ENCODE results near the gene KLK2. TPM values are rescaled to one million over a fixed set of nuclear protein-coding genes. Genes with fewer than 3 reads are reported as not detected.
"Not testable (repeated sequence)": the region's sequence is repeated elsewhere in the genome, so short reads cannot be mapped to it uniquely, and the experiment has no call there.

Gene KLK2
- total RNA-seq, 2 donors from 2014 or later: not detected

DNA sequence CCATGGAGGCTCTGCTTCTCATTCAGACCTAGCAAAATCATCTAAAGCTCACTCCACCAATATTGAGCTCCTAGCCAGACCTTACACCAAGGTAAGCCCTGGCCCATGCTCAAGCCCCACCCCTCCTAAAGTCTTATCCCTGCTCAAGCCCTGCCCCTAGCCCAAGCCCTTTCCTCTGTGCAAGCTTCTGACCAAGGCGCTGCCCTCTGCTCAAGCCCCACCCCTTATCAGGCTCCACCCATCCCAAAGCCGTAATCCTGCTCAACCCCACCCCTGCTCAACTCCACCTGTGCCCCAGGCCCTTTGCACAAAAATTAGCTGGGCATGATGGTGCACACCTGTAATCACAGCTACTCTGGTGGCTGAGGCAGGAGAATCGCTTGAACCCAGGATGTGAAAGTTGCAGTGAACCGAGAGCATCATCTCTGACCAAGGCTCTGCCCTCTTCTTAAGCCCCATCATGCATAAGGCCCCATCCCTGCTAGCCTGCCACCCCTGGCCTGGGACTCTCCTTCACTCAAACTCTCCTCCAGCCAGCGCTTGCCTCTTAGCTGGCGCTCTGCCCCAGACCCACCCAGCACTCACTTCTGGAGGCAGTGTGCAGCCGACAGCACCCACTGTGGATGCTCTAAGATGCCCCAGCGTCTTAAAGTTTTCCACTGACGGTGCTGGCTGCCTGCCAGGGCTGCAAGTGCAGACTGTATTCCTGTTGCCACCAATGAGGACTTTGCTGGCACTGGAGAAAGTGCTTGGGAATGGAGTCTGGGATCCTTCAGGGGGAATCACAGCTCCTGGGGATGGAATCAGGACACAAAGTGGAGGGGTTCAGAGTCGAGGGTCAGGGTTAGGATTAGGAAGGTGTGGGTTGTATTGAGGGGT lies 21.5 kb downstream of the KLK2 start:
- DNase-seq: no peak
- Histone ChIP-seq H3K27ac (no peak overlapping the region), H3K9ac (ENCODE audit: low read depth in 2 of 2, low read length in 2 of 2) (no peak overlapping the region), H3K36me3 (no peaks in the 10 kb centered on the region), H3K4me3 (no peak overlapping the region), H3K27me3 (no peaks in the 10 kb centered on the region), H3K9me3 (no peaks in the 10 kb centered on the region), H3K4me1 (no peaks in the 10 kb centered on the region)
- intact Hi-C loops (cut with DNase I): no loop called here
- TF ChIP-seq, protein P1, sequence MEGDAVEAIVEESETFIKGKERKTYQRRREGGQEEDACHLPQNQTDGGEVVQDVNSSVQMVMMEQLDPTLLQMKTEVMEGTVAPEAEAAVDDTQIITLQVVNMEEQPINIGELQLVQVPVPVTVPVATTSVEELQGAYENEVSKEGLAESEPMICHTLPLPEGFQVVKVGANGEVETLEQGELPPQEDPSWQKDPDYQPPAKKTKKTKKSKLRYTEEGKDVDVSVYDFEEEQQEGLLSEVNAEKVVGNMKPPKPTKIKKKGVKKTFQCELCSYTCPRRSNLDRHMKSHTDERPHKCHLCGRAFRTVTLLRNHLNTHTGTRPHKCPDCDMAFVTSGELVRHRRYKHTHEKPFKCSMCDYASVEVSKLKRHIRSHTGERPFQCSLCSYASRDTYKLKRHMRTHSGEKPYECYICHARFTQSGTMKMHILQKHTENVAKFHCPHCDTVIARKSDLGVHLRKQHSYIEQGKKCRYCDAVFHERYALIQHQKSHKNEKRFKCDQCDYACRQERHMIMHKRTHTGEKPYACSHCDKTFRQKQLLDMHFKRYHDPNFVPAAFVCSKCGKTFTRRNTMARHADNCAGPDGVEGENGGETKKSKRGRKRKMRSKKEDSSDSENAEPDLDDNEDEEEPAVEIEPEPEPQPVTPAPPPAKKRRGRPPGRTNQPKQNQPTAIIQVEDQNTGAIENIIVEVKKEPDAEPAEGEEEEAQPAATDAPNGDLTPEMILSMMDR (IDR thresholded peaks at IDR 0.05): no peak

DNA sequence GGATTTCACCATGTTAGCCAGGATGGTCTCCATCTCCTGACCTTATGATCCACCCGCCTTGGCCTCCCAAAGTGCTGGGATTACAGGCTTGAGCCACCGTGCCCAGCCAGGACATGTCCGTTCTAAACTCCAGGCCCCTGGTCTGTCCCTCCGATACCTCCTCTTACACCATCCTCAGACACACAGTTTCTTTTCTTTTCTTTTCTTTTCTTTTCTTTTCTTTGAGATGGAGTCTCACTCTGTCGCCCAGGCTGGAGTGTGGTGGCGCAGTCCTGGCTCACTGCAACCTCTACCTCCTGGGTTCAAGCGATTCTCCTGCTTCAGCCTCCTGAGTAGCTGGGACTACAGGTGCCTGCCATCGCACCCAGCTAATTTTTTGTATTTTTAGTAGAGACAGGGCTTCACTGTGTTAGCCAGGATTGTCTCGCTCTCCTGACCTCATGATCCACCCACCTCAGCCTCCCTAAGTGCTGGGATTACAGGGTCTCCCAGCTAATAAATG lies 22.9 kb downstream of the KLK2 start:
- DNase-seq; H3K9me3 ChIP-seq; H3K27ac ChIP-seq; H3K4me1 ChIP-seq; H3K36me3 ChIP-seq; H3K4me3 ChIP-seq; intact Hi-C loops (cut with DNase I); H3K9ac ChIP-seq (ENCODE audit: low read depth in 2 of 2, low read length in 2 of 2); H3K27me3 ChIP-seq: not testable (repeated sequence)

DNA sequence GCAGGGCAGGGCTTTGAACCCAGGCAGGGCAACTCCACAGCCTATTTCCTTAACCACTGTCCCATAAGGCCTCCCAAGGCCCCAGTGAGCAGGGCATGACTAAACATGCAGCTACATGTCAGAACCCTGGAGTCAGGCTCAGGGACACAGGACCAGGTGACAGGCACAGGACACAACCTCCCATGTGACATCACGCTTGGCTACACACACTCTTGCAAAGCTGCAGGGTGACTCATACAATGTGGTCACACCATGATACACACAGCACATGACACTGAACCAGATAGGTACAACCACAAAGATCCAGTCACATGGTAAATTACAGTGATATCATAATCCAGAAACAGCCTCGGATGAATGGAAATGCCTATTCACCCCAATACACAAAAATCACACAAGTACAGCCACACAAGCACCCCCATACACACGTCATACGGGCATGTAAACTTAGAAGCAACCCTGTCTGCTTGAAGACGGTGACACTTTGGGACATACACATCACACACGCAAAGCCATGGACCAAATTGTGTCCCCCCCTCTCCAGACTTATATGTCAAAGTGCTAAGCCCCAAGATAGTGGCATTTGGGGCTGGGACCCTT lies 23.5 kb downstream of the KLK2 start:
- intact Hi-C loops (cut with DNase I): no loop called here
- no peaks in the 10 kb centered on the region for H3K27me3 ChIP-seq
- no peaks in the 10 kb centered on the region for H3K4me1 ChIP-seq
- H3K4me3 ChIP-seq: no peak overlapping the region
- H3K36me3 ChIP-seq: no peaks in the 10 kb centered on the region
- TF ChIP-seq, protein P1 (IDR thresholded peaks at IDR 0.05): no peak
- no peak for DNase-seq
- H3K27ac ChIP-seq: no peak overlapping the region
- no peak overlapping the region for H3K9ac ChIP-seq (ENCODE audit: low read depth in 2 of 2, low read length in 2 of 2)
- H3K9me3 ChIP-seq: no peaks in the 10 kb centered on the region

DNA sequence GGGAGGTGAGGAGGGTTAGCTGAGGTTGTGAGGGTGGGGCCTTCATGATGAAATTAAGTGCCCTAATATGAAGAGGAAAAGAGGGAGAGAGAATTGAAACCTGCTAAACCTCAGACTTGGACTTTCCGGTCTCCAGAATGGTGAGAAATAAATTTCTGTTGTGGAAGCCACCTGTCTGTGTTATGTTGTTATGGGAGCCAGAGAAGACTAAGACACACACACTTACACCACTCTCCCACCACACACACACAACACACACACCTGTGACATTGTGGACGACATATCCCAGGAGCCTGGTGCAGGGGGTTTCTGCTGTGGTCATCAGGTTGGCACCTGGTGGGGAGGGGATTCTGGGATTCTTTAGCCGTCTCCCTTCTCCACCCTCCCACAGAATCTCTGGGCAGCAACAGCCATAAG lies 24.0 kb downstream of the KLK2 start:
- no peak for DNase-seq
- no peak overlapping the region for H3K4me3 ChIP-seq
- no peaks in the 10 kb centered on the region for H3K27me3 ChIP-seq
- H3K27ac ChIP-seq: no peak overlapping the region
- H3K9ac ChIP-seq (ENCODE audit: low read depth in 2 of 2, low read length in 2 of 2): no peak overlapping the region
- intact Hi-C loops (cut with DNase I): no loop called here
- no peaks in the 10 kb centered on the region for H3K9me3 ChIP-seq
- TF ChIP-seq, protein P1 (IDR thresholded peaks at IDR 0.05): no peak
- H3K36me3 ChIP-seq: no peaks in the 10 kb centered on the region
- no peaks in the 10 kb centered on the region for H3K4me1 ChIP-seq

DNA sequence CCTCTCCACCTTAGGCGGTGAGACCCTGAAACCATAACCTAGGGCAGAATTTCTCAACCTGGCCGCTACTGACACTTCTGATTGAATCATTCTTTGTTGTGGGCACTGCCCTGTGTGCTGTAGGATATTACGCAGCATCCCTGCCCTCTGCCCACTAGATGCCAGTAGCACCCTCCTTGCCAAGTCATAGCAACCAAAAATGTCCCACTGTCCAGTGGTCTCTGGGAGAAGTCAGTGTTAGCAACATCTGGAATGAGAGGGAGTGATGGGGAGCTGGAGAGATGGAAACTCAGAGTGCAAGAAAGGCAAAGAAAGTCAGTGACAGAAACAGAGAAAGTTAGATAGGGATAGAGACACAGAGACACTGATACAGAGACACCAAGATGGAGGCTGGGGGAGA lies 24.4 kb downstream of the KLK2 start:
- DNase-seq: no peak
- TF ChIP-seq, protein P1 (IDR thresholded peaks at IDR 0.05): no peak
- H3K27ac ChIP-seq: no peak overlapping the region

DNA sequence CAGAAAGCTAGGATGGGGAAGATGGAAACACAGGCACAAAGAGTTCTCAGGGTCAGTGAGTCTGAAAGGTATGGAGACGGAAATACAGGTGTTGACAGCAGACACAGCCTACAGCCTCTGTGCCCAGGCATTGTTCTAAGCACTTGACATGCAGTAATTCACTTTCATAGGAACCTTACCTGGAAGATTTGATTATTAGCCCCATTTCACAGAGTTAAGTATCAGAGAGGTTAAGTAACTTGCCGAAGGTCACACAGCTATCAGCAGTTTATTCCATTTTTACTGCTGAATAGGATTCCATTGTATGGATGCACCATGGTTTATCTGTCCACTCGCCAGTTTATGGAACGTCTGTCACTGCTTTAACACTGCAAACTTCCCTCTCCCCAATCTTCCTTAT lies 24.8 kb downstream of the KLK2 start:
- Histone ChIP-seq H3K27ac (no peak overlapping the region), H3K4me3 (no peak overlapping the region), H3K36me3 (no peaks in the 10 kb centered on the region), H3K27me3 (no peaks in the 10 kb centered on the region), H3K4me1 (no peaks in the 10 kb centered on the region), H3K9me3 (no peaks in the 10 kb centered on the region), H3K9ac (ENCODE audit: low read depth in 2 of 2, low read length in 2 of 2) (no peak overlapping the region)
- intact Hi-C loops (cut with DNase I): no loop called here
- DNase-seq: no peak
- TF ChIP-seq, protein P1 (IDR thresholded peaks at IDR 0.05): no peak

More for the DNA sequence above, 24.4 kb downstream of the KLK2 start:
- no peak overlapping the region for H3K9ac ChIP-seq (ENCODE audit: low read depth in 2 of 2, low read length in 2 of 2)
- H3K36me3 ChIP-seq: no peaks in the 10 kb centered on the region
- intact Hi-C loops (cut with DNase I): no loop called here
- no peaks in the 10 kb centered on the region for H3K27me3 ChIP-seq
- no peaks in the 10 kb centered on the region for H3K9me3 ChIP-seq
- H3K4me1 ChIP-seq: no peaks in the 10 kb centered on the region
- no peak overlapping the region for H3K4me3 ChIP-seq
